Inferior parietal cortex (tissue), 1 donor: ENCODE results near the gene TRAF3.
A peak's percentile ranks its signal among the peaks of the same experiment; 100 is the strongest.
"Not testable (repeated sequence)": the region's sequence is repeated elsewhere in the genome, so short reads cannot be mapped to it uniquely, and the experiment has no call there.

Experiments used
- DNase-seq: peaks from one replicate; pipeline ENCODE4 v3.0.0-alpha.2; 2016; ENCODE audit errors: extremely low spot score

The TRAF3 gene

GRCh38 chr14:102891556-102891955 is 114.3 kb downstream of the TRAF3 start:
- no peak for DNase-seq

- DNase-seq = peak; percentile 4
These were observed 115.4 kb downstream of the TRAF3 start for GRCh38 chr14:102892651-102893050.

DNA sequence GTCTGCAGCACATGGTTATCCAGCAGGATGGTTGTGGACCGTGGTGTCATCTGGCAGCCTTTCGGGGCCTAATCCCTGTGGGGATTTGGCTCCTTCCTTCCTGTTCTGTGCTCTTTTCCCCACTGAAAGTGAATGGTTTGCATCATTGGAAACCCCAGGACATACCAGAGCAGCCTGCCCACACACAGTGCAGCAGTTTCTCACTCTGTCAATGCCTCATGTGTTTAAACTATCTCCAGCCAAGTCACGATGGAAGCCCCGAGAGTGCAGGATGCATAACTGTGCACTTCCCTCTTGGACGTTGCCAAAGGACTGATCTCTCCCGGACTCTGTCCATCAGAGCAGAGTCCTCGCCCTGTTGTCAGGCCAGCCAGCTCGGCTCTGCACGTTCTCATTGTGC is 116.2 kb downstream of the TRAF3 start:
- peak; percentile 17 for DNase-seq

DNA sequence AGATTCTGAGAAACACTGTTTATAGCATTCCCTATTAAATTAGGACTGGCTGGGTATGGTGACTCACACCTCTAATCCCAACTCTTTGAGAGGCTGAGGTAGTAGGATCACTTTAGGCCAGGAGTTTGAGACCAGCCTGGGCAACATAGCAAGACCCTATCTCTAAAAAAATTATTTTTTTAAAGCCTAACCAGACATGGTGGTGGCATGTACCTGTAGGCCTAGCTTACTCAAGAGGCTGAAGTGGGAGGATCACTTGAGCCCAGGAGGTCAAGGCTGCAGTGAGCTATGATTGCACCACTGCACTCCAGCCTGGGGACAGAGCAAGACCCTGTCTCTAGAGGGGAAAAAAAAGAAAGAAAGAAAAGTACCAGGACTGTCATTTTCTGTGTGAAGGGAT is 119.5 kb downstream of the TRAF3 start:
- not testable (repeated sequence) for DNase-seq

- DNase-seq = no peak
These were observed 120.2 kb downstream of the TRAF3 start for GRCh38 chr14:102897299-102898027.

DNA sequence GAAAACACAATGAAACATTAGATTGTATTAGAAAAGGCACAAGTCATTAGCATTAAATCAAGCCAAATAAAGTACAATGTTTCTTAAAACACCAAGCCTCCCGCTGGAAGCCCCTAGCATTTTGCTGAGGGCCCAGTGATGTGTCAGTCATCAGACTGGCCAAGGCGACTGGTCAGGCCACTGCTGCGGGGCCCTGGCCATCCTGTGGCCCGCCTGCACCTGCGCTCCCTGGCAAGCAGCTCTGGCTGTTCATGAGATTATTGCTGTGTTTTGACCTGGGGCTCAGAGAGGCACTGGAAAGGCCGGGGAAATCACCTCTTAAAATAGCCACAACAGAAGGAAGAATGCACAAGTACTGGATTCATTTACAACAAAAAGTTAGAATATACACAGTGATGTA is 121.0 kb downstream of the TRAF3 start:
- no peak for DNase-seq

DNA sequence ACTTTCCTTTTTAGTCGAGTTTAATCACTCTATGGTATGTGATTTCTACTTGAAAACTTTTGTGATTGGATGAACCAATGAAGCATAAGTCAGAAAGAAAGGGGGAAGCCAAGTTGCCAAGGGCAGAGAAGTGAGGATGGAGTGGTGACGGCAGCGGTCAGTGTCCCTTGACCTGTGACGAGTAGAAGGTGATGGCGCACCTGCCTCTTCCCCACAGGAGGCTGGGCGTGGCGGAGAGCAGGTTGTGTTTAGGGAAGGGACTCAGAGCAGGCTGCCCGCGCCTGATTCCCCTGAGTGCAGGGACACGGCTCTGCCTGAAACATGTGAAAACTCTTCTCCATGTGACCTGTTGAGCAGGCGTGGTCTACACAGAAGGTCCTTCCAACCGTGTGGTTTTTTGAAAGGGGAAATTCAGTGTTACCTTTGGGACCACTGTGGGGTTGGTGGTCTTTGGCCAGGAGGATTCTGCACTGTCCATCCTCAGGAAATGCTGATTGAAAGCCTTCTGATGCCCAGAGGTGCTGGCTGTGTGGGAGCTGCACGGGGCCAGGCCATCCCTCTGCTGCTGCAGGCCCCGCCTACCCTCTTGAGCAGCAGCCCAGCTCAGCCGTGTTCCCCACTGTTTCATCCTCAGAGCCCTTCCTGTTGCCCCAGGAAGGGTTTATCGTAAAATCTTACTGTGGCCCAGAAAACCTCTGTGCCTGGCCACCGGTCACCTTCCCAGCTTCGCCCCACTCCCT is 121.7 kb downstream of the TRAF3 start:
- no peak for DNase-seq

DNA sequence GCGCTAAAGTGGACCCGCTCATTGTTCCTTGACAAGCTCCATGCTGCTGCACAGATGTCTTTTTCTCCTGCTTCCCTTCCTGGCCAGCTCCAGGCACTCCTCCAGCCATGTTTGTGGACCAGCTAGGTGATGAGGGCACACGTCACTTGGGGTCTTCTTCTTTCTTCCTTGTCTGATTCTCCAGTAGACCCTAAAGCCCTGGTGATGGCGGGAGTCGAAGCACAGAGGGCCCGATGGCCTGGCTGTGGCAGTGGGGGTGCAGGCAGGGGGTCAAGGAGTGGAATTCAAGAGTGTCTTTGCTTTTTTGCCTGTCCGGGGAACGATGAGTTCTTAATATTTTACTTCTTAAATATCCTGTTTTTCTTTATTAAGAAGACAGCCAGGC is 122.3 kb downstream of the TRAF3 start:
- no peak for DNase-seq

DNA sequence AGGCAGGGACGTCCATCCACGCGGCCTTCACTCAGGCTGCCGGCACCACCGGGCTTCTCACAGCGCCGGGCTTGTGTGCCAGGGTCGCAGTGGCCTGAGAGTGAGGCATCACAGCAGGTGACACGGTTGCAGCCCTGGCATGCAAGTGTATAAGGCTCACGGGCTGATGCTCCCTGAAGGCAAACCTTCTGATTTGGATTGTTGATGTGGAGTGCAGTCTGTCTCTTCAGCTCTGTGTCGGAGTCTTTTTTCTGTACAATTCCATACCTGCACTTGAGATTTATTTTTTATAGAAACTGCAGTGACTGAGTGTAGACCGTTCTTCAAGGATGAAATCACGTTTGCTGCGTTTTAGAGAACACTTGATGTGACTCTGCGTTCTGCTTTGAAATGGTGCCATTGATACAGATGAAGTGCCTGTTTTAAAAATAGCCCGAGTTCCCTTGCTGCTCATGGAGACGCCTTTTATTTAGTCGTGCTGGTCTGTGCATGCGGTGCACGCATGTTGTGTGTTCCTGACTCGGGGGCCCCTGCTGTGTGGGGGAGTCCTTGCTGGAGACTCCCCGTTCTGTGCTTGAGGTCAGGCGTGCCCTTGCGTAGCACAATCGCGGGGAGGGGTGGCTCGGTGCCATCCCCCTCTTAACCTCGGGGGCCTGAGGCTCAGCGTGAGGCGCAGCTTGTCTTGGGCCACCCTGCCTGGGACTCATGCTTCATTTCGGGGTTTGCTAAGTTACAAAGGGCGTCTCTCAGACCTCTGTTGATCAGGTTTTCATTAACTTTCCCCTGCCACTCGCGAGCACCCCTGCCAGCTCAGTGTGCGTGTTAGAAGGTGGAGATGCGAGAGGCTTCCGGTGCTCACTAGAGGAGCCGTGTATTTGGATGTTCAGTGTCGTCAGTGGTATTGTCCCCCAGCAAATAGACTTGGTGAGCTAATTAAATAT is 123.7 kb downstream of the TRAF3 start:
- DNase-seq = peak; percentile 17

DNA sequence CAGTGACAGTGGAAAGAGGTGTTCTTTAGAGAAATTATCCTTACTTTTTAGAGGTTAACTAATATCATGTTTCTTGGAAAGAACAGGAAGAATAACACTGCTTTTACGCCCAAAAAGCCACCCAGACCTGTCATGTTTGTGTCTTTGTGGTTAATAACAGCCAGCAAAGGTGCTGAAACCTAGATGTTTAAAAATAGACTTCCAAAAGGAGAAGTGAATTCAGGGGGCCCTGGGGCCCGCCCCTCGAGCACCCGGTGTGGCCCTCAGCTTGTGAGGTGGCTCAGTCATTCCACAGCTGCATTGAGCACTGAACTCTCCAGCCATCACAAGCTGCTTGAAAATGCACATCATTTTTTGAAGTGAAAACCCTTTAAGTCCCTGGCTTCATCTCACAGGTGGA is 124.4 kb downstream of the TRAF3 start:
- DNase-seq = no peak

DNA sequence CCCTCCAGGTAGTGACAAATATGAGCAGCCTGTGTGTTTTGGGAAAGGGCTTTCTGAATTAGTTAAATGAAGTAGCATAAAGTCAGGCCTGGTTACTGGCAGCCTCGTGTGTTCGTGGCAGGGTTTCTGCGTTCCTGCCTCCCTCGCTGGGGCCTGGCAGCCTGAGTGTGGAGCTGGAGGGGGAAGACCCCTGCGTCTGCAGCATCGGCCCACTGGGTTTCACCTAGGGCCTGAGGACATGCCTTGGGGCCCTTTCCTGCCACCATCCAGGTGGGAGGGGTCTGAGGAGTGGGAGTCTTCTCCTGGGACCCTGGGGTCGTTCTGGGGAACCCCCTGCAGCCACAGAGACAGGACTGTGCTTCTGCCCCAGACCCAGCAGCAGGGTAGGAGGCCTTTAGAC is 124.8 kb downstream of the TRAF3 start:
- DNase-seq = no peak

DNA sequence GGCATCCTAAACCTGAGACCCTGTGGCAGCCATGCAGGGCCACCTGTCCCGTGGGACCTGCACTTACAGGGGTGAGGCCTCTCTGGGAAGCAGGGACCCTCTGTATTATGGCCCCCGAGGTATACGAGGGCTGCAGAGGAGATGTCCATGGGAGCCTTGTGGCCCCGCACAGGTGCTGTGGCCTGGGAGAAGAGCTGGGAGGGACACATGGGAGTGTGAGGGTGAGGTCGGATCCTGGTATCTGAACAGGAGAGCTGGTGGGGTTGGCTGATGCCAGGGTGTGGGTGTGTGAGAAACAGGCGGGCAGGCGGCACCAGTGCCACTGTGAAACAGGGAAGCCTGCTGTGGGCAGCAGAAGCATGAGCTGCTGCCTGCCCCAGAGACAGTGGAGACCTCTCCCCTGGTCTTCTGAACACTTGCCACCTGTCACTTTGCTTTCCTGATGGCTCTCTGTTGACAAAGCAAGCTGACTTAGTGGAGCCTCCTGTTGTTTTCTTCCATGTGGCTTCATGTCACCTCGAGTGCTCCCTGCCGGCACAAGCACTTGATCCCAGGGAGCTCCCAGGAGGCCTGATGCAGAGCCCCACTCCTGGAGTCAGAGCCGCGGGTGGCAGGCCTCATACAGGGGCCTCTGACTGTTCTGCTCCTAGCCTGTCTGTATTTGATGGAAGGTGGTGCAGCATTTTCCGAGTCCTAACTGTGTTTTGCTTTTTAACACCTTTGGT is 125.4 kb downstream of the TRAF3 start:
- no peak for DNase-seq

DNA sequence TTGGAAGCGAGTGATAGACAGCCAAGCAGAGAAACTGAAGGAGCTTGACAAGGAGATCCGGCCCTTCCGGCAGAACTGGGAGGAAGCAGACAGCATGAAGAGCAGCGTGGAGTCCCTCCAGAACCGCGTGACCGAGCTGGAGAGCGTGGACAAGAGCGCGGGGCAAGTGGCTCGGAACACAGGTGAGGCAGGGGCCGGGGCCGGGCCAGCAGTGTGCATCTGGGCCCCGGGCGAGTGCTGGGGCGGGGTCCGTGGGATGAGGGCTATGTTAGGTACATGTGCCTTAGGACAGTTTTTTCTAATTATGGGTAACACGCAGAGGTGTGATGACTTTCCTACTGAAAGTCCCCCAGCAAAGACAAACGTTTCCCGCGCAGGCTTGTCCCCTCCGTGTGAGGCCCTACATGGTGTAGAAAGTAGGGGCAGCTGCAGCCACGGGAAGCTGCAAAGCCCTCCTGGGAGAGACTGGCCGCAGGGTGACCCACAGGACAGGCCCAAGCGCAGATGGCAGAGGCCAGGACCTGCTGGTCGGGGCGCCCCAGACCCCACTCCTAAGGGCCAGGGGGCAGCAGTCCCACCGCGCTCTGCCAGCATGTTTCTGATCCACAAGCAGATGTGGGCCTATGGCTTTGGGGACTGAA is 126.1 kb downstream of the TRAF3 start:
- DNase-seq = no peak

DNA sequence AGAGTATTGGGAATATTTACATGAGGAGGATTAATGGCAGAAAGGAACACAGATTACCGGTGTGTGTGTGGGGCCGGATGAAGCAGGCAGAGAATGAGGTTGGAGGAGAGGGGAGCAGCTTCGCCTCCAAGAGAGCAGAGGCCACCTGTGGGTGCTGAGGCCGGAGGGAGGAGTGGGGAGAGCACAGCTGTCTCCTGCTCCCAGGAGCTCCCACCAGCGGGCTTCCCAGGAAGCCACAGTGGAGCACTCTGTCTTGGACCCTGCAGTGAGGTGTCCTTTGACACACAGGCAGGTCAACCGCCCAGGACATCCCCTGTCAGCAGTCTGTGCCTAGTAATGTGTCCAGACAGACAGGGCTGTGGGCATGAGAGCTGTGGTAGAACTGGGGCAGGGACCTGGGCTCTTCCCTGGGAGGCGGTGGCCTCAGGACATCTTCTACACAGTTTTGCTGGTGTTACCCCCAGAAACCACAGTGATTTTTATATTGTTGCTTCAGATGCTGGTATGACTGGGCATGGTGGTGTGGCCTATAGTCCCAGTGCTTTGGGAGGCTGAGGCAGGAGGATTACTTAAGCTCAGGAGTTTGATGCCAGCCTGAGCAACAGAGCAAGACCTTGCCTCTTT is 126.8 kb downstream of the TRAF3 start:
- DNase-seq = no peak

DNA sequence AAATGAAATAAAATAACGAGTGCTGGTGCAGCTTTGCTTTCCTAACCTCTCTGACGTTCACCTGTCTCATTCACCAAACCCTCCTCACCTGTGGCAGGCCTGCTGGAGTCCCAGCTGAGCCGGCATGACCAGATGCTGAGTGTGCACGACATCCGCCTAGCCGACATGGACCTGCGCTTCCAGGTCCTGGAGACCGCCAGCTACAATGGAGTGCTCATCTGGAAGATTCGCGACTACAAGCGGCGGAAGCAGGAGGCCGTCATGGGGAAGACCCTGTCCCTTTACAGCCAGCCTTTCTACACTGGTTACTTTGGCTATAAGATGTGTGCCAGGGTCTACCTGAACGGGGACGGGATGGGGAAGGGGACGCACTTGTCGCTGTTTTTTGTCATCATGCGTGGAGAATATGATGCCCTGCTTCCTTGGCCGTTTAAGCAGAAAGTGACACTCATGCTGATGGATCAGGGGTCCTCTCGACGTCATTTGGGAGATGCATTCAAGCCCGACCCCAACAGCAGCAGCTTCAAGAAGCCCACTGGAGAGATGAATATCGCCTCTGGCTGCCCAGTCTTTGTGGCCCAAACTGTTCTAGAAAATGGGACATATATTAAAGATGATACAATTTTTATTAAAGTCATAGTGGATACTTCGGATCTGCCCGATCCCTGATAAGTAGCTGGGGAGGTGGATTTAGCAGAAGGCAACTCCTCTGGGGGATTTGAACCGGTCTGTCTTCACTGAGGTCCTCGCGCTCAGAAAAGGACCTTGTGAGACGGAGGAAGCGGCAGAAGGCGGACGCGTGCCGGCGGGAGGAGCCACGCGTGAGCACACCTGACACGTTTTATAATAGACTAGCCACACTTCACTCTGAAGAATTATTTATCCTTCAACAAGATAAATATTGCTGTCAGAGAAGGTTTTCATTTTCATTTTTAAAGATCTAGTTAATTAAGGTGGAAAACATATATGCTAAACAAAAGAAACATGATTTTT is 128.2 kb downstream of the TRAF3 start:
- no peak for DNase-seq

GRCh38 chr14:102906616-102907302 is 129.5 kb downstream of the TRAF3 start:
- no peak for DNase-seq

- DNase-seq = no peak
These were observed 130.1 kb downstream of the TRAF3 start for GRCh38 chr14:102907303-102907844.

DNA sequence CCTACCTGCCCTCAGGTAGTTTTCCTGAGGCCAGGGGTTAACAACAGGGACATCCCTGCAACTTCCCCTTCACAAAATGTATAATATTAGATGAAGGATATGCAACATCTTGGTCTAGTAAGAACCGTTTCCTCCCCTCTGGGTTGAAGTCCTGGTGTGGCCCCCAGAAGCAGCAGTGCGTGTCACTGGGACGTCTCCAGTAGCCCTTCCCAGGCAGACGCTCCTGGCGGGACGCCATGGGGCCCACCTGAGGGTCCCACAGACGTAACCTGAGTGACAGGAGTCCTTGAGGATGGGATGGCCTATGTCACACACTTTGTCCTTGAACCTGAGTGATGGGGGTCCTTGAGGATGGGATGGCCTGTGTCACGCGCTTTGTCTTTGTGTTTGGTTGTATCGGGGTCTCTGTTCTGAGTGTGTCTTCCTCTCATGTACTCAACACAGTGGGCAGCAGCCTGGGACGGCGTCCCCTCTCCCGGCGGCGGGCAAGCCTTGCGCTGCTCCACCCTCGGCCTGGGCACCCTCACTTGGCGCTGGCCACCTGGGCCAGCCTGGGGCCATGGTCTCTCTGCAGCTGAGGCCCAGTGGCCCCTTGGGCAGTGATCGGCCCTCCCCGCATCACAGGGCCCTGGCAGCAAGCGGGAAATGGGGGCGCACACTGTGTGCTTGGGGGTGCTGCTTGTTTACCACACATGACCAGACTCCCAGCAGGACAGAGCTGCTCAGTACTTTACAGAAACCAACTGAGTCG is 130.9 kb downstream of the TRAF3 start:
- DNase-seq = no peak
